Mucosa of descending colon (tissue), 3 donors: ENCODE data around the gene SUN1. TPM values are rescaled to one million over a fixed set of nuclear protein-coding genes. Genes with fewer than 3 reads are reported as not detected.
A peak's percentile ranks its signal among the peaks of the same experiment; 100 is the strongest.

Experiments used
- ATAC-seq: fragments of 200-7000 bp; cut with Tn5 transposase; one replicate; pipeline ENCODE4 v1.9.1; 2020; ENCODE audit warnings: mild to moderate bottlenecking, moderate library complexity
- DNase-seq, 3 donors: peaks; one replicate each; pipeline ENCODE4 v3.0.0-alpha.2; 2020
- H3K36me3 ChIP-seq: fragments of 200-600 bp; one replicate; pipeline ENCODE4 v1.8.0; 2021; ENCODE audit warnings: low read depth, mild to moderate bottlenecking
- H3K4me1 ChIP-seq: fragments of 200-600 bp; one replicate; pipeline ENCODE4 v1.8.0; 2021; ENCODE audit warnings: low read depth, mild to moderate bottlenecking
- H3K4me3 ChIP-seq: fragments of 200-600 bp; one replicate; pipeline ENCODE4 v1.8.0; 2021; ENCODE audit warnings: mild to moderate bottlenecking
- H3K9me3 ChIP-seq: fragments of 200-600 bp; one replicate; pipeline ENCODE4 v1.8.0; 2021; ENCODE audit warnings: mild to moderate bottlenecking
- CTCF ChIP-seq: fragments of 200-600 bp; IDR thresholded peaks from one replicate; pipeline ENCODE4 v1.8.0; 2022; ENCODE audit warnings: antibody characterized with exemption, mild to moderate bottlenecking
- intact Hi-C, 2 donors: fragments of 100-400 bp; cut with DNase I in 1 of 2; cut with micrococcal nuclease in 1 of 2; formaldehyde crosslinking; loops; one replicate each; pipeline versions ENCODE4 v1.11.0 to v1.11.1; 2022; cut with DNase I, micrococcal nuclease
- total RNA-seq, 3 donors: library from RNA; stranded (reverse); fragmentation: NEBNext Ultra II Directional in 2 of 3; extraction: Animal tissue kit (Norgen Biotek cat#: 25700) in 2 of 3; gene quantifications; one replicate each; pipeline versions ENCODE4 v1.2.1 to v1.2.4, GENCODE V29; 2021 to 2023
- donor health status: DM: no; HTN: no; CAD: no; lungs with moderate emphysema.
- donor health status: DM: no; HTN: no; CAD: no.
- donor health status: DM: no; HTN: yes; CAD: no.

Gene SUN1
- total RNA-seq, 3 donors from 2014 or later: 151 to 179 (median 164) TPM

GRCh38 chr7:836429-836828 is 4.2 kb downstream of the SUN1 start:
- H3K9me3 ChIP-seq: no peaks in the 10 kb centered on the region
- ATAC-seq (peak; percentile 67), DNase-seq (peak in 2 of 3 donors; percentile 53 to 59)
- H3K4me1 ChIP-seq: peaks cover 22% of the 10 kb centered on the region
- no peak overlapping the region for H3K4me3 ChIP-seq
- intact Hi-C loops: no loop called here
- no peak for TF ChIP-seq CTCF
- no peaks in the 10 kb centered on the region for H3K36me3 ChIP-seq

GRCh38 chr7:837001-837400 is 4.7 kb downstream of the SUN1 start:
- peaks cover 18% of the 10 kb centered on the region for H3K4me1 ChIP-seq
- H3K9me3 ChIP-seq: no peaks in the 10 kb centered on the region
- TF ChIP-seq CTCF: no peak
- no peak overlapping the region for H3K4me3 ChIP-seq
- ATAC-seq (no peak), DNase-seq (peak in 1 of 3 donors; percentile 30)
- intact Hi-C loops: no loop called here
- H3K36me3 ChIP-seq: peaks cover under 1% of the 10 kb centered on the region

GRCh38 chr7:840001-840600 is 7.8 kb downstream of the SUN1 start:
- H3K9me3 ChIP-seq: no peaks in the 10 kb centered on the region
- DNase-seq (peak in 2 of 3 donors; percentile 15 to 38), ATAC-seq (no peak)
- no peak for TF ChIP-seq CTCF
- H3K4me1 ChIP-seq: peaks cover 13% of the 10 kb centered on the region
- intact Hi-C loops: no loop called here
- H3K36me3 ChIP-seq: peaks cover 11% of the 10 kb centered on the region
- H3K4me3 ChIP-seq: no peak overlapping the region

GRCh38 chr7:841943-842342 is 9.7 kb downstream of the SUN1 start:
- intact Hi-C loops: no loop called here

GRCh38 chr7:842431-843031 is 10.3 kb downstream of the SUN1 start:
- H3K36me3 ChIP-seq: peaks cover 11% of the 10 kb centered on the region

More at GRCh38 chr7:841943-842342, 9.7 kb downstream of the SUN1 start:
- TF ChIP-seq CTCF: no peak
- Histone ChIP-seq H3K9me3 (no peaks in the 10 kb centered on the region), H3K36me3 (peaks cover 11% of the 10 kb centered on the region), H3K4me3 (no peak overlapping the region), H3K4me1 (no peaks in the 10 kb centered on the region)
- ATAC-seq (no peak), DNase-seq (peak in 1 of 3 donors; percentile 32)

More at GRCh38 chr7:842431-843031, 10.3 kb downstream of the SUN1 start:
- H3K4me1 ChIP-seq: no peaks in the 10 kb centered on the region
- no peaks in the 10 kb centered on the region for H3K9me3 ChIP-seq
- peak; percentile 31 for ATAC-seq
- DNase-seq: peak in 1 of 3 donors; percentile 15
- no peak overlapping the region for H3K4me3 ChIP-seq
- intact Hi-C loops: no loop called here
- TF ChIP-seq CTCF: no peak
